ENCODE data around the gene CNR2.

- TF ChIP-seq CTCF (IDR thresholded peaks at IDR 0.05): no peak
- TF ChIP-seq POLR2A (IDR thresholded peaks at IDR 0.05): no peak
Measured at GRCh38 chr1:23889074-23889473, 24.1 kb downstream of the CNR2 start.
